Cardiac fibroblast (primary cell): ENCODE results near the gene MRGPRE.

Source experiments
- DNase-seq, 2 donors: peaks; one replicate each; pipeline versions ENCODE4 v3.0.0 to v3.0.0-alpha.2; 2010; ENCODE audit warnings: low read depth in 2 of 2
- H3K4me3 ChIP-seq, 2 donors: replicated peaks in 1 of 2; 1 replicate in 1 of 2; 2 replicates in 1 of 2; pipeline ENCODE4 v1.5.1; 2011; ENCODE audit warnings: low read depth in 2 of 2, low read length in 2 of 2, mild to moderate bottlenecking in 2 of 2, moderate library complexity in 1 of 2
- TF ChIP-seq, protein P1 (sequence below): IDR thresholded peaks from one replicate; pipeline ENCODE4 v1.5.1; 2011; ENCODE audit warnings: low read depth, mild to moderate bottlenecking, low read length, inconsistent platforms

Gene MRGPRE

DNA sequence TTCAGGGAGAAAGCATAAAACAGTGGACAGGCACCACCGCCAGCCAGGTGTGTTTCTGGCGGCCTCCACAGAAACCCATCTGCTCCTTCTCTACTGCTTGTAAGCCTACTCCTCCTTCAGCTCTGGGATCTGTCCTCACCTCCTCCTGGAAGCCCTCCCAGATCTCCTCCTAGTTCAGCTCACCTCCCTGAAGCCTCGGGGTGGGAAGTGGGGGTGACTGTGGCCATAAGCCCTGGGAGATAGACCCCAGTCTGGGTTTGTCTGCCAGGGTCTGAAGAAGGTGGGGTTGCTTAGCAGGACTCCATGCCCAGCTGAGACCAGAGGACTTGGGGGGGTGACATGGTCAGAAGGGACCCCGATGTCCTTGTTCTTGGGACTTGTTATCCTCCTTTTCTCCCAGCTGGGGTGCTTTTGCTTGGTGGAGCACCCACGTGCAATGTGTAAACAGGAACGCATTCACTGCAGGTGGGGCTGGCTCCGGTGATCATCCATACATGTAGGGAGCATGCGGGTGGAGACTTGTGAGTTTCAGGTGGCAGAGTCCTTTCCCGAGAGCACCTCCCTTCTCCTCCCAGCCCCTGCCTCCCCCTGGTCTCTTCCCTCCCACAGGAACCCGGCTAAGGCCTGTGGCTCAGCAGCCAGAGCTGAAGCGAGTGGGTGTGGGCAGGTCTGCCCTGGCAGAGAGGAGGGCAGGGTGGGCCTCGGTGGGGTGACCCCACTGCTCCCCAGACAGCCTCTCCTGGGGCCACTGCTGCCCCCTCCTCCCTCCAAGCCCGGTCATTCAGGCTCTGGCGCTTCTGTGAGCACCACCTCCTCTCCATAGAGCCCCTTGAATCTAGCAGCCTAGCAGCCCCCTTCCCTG is 39.5 kb downstream of the MRGPRE start:
- no peak overlapping the region for H3K4me3 ChIP-seq
- no peak for DNase-seq
- TF ChIP-seq, protein P1, sequence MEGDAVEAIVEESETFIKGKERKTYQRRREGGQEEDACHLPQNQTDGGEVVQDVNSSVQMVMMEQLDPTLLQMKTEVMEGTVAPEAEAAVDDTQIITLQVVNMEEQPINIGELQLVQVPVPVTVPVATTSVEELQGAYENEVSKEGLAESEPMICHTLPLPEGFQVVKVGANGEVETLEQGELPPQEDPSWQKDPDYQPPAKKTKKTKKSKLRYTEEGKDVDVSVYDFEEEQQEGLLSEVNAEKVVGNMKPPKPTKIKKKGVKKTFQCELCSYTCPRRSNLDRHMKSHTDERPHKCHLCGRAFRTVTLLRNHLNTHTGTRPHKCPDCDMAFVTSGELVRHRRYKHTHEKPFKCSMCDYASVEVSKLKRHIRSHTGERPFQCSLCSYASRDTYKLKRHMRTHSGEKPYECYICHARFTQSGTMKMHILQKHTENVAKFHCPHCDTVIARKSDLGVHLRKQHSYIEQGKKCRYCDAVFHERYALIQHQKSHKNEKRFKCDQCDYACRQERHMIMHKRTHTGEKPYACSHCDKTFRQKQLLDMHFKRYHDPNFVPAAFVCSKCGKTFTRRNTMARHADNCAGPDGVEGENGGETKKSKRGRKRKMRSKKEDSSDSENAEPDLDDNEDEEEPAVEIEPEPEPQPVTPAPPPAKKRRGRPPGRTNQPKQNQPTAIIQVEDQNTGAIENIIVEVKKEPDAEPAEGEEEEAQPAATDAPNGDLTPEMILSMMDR: no peak

GRCh38 chr11:3191586-3192324 is 40.5 kb downstream of the MRGPRE start:
- TF ChIP-seq, protein P1: no peak
- H3K4me3 ChIP-seq: no peak overlapping the region
- no peak for DNase-seq

DNA sequence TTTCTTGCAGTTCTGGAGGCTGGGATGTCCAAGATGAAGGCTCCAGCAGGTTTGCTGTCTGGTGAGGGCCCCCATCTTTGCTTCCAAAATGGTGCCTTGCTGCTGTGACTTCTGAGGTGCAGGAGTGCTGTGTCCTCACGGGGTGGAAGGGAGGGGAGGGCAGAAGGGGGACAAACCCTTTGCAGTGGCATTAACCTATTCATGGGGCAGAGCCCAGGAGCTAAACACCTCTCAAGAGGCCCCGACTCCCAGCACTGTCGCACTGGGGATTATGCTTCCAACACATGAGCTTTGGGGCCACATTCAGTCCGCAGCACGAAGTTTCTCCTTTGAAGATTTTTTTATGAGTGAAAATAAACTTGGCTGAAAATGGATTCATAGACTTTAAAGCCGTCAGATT is 41.6 kb downstream of the MRGPRE start:
- no peak overlapping the region for H3K4me3 ChIP-seq
- TF ChIP-seq, protein P1: no peak
- DNase-seq: no peak

GRCh38 chr11:3189886-3190583 is 42.2 kb downstream of the MRGPRE start:
- H3K4me3 ChIP-seq: no peak overlapping the region
- TF ChIP-seq, protein P1: no peak
- no peak for DNase-seq

- TF ChIP-seq, protein P1: no peak
- no peak for DNase-seq
- H3K4me3 ChIP-seq: no peak overlapping the region
Observed at GRCh38 chr11:3189196-3189843, 42.9 kb downstream of the MRGPRE start.

DNA sequence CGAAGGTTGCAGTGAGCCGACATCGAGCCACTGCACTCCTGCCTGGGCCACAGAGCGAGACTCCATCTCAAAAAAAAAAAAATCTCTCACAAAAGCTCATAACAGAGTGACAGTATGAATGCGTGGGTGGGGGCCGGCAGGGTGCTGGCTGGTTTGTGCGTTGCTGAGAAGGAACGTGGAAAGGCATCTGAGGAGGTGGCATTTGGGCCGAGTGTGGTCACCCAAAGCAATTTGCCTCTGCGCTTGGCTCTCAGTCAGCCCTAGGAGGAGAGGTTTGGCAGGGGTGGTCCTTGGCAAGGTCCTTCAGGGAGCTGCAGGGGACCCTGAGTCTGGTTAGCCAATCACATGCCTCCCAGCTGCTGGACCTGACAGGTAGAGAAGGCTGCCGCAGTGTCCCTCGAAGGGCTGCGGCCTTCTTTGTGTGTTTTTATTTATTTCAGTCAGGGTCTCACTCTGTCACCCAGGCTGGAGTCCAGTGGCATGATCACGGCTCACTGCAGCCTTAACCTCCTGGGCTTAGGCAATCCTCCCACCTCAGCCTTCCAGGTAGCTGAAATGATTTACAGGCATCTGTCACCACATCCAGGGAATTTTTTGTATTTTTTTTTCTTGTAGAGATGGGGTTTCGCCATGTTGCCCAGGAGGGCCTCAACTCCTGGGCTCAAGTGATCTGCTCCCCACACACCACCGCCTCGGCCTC is 43.6 kb downstream of the MRGPRE start:
- no peak for DNase-seq
- TF ChIP-seq, protein P1: no peak
- no peak overlapping the region for H3K4me3 ChIP-seq
